ENCODE data around the gene TMEM123. TPM values are rescaled to one million over a fixed set of nuclear protein-coding genes. Genes with fewer than 3 reads are reported as not detected.
A peak's percentile ranks its signal among the peaks of the same experiment; 100 is the strongest.

The TMEM123 gene
- total and polyA plus RNA-seq, 10 donors, result 51.3 to 184 (median 146) TPM

DNA sequence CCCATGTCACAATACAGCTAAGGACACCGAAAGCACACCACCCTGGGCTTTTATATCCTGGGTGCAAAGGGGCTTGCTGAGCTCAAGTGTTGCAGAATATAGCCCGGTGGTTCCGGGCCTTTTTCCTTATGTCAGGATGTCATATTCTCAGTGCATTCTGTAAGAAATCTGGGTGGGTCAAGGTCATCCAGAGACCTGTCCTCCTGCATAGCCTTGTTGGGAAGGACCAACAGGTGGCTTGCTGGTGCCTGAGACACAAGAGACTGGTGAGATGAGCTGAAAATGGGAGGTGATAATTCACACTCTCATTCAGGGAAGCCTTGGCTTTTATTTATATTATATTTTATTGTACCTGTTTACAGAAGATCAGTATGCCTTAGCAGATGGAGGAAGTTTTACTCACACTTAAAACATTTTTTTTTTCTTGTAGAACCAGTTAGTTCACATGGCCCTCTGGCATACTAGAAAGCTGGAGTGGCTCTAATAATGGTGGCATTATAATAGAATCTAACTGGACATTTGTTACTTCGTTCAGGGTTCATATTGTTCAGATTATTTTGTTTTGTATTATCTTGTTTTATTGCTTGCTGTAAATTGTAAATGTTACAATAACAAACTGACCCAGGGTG, 14.6 kb upstream of the TMEM123 start:
- 78 to 93% (median 90%) methylated on average over 4 of the region's 4 CpGs for WGBS, 5 donors
- intact Hi-C loops (cut with DNase I; ENCODE audit: low total_unique reads), result no loop called here
- no peak overlapping the region for H3K27ac ChIP-seq

DNA sequence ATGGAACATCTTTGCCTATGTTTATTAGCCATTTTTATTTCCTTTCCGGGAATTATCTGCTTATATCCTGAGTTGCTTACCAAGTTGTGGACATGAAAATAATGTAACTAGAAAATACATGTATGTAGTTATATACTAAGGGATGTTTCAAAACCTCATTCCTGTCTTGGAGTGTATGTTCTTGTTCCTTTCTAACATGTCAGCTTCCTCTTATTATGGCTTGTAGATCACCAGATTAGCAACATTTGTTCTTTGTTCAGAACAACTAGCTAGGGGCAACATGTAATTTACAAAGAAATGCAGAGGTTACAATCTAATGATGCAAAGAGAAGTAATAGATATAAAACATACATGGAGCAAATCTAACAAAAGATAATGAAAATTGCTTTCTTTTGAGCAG, 13.1 kb upstream of the TMEM123 start:
- intact Hi-C loops (cut with DNase I; ENCODE audit: low total_unique reads), result no loop called here

More for the DNA sequence above, 14.6 kb upstream of the TMEM123 start:
- Histone ChIP-seq H3K9me3 (no peaks in the 10 kb centered on the region), H3K36me3 (no peaks in the 10 kb centered on the region), H3K4me3 (no peak overlapping the region), H3K4me1 (peaks cover 6 to 64% (median 39%) of the 10 kb centered on the region in 6 donors), H3K27me3 (replicated peaks in 1 of 7) (no peaks in the 10 kb centered on the region)
- no peak for DNase-seq
- TF ChIP-seq POLR2AphosphoS5 (IDR thresholded peaks at IDR 0.05), result no peak
- TF ChIP-seq, protein P1, sequence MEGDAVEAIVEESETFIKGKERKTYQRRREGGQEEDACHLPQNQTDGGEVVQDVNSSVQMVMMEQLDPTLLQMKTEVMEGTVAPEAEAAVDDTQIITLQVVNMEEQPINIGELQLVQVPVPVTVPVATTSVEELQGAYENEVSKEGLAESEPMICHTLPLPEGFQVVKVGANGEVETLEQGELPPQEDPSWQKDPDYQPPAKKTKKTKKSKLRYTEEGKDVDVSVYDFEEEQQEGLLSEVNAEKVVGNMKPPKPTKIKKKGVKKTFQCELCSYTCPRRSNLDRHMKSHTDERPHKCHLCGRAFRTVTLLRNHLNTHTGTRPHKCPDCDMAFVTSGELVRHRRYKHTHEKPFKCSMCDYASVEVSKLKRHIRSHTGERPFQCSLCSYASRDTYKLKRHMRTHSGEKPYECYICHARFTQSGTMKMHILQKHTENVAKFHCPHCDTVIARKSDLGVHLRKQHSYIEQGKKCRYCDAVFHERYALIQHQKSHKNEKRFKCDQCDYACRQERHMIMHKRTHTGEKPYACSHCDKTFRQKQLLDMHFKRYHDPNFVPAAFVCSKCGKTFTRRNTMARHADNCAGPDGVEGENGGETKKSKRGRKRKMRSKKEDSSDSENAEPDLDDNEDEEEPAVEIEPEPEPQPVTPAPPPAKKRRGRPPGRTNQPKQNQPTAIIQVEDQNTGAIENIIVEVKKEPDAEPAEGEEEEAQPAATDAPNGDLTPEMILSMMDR (IDR thresholded peaks at IDR 0.05 in 8 of 11, conservative IDR thresholded peaks at IDR 0.05 in 3 of 11), result no peak
- TF ChIP-seq POLR2A (IDR thresholded peaks at IDR 0.05), result no peak

DNA sequence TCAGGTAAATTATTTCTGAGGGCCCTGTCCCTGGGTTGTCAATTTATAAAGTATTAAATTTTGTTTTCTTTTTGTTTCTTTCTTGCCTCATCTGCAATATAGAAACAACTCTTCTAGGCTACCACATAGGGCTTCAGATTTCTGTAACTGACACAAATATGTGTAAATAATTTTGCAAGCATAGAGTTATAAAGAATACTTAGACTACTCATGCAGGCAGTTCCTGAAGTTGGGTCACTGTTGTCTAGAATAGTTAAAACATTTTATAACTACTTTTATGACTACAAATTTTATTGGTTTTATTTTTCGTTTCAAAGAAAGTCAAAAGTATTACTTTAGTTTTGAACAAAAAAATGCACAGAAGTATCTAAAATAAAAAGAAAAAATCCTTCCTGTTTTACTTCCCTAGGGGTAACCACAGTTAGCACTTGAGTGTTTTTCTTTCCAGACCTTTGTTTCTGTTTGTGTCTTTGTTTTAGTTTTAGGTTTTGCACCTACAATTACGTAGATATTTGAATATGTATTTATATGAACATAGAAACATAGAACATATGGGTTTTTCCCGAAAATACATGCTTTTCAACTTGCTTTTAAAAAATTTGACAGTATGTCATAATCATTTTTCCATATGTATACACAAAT, 12.4 kb upstream of the TMEM123 start:
- peaks cover 0 to 50% (median 32%) of the 10 kb centered on the region in 6 donors for H3K4me1 ChIP-seq

More for the DNA sequence above, 13.1 kb upstream of the TMEM123 start:
- Histone ChIP-seq H3K27me3 (replicated peaks in 1 of 7) (no peaks in the 10 kb centered on the region), H3K9me3 (no peaks in the 10 kb centered on the region), H3K27ac (peak overlapping the region in 1 of 8 donors; percentile 38), H3K36me3 (no peaks in the 10 kb centered on the region), H3K4me1 (peaks cover 4 to 57% (median 36%) of the 10 kb centered on the region in 6 donors), H3K4me3 (no peak overlapping the region)
- WGBS, 5 donors, result 38 to 63% (median 56%) methylated on average over 1 of the region's 1 CpG
- no peak for DNase-seq
- TF ChIP-seq, protein P1 (IDR thresholded peaks at IDR 0.05 in 8 of 11, conservative IDR thresholded peaks at IDR 0.05 in 3 of 11), result no peak
- TF ChIP-seq POLR2AphosphoS5 (IDR thresholded peaks at IDR 0.05) (no peak), POLR2A (IDR thresholded peaks at IDR 0.05) (no peak)

DNA sequence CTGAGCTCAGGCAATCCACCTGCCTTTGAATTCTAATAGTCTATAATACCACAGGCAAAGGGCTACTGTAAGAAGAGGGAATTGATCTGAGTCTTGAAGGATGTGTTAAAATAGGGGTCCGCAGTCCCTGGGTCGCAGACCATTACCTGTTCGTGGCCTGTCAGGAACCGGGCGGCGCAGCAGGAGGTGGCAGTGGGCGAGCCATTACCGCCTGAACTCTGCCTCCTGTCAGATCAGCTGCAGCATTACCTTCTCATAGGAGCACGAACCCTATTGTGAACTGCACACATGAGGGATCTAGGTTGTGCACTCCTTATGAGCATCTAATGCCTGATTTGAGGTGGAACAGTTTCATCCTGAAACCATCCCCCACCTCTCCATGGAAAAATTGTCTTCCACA, 11.5 kb upstream of the TMEM123 start:
- Histone ChIP-seq H3K36me3 (no peaks in the 10 kb centered on the region), H3K4me3 (no peak overlapping the region), H3K9me3 (no peaks in the 10 kb centered on the region), H3K4me1 (peaks cover 0 to 40% (median 24%) of the 10 kb centered on the region in 6 donors), H3K27ac (no peak overlapping the region), H3K27me3 (replicated peaks in 1 of 7) (no peaks in the 10 kb centered on the region)
- intact Hi-C loops (cut with DNase I; ENCODE audit: low total_unique reads), result no loop called here
- TF ChIP-seq POLR2A (IDR thresholded peaks at IDR 0.05), result no peak
- TF ChIP-seq, protein P1 (IDR thresholded peaks at IDR 0.05 in 8 of 11, conservative IDR thresholded peaks at IDR 0.05 in 3 of 11), result no peak
- no peak for TF ChIP-seq POLR2AphosphoS5 (IDR thresholded peaks at IDR 0.05)
- DNase-seq, result no peak
- WGBS, 5 donors, result 94 to 97% (median 94%) methylated on average over 9 of the region's 9 CpGs

More for the DNA sequence above, 12.4 kb upstream of the TMEM123 start:
- TF ChIP-seq POLR2AphosphoS5 (IDR thresholded peaks at IDR 0.05) (no peak), POLR2A (IDR thresholded peaks at IDR 0.05) (no peak)
- TF ChIP-seq, protein P1 (IDR thresholded peaks at IDR 0.05 in 8 of 11, conservative IDR thresholded peaks at IDR 0.05 in 3 of 11), result no peak
- Histone ChIP-seq H3K27me3 (replicated peaks in 1 of 7) (no peaks in the 10 kb centered on the region), H3K36me3 (no peaks in the 10 kb centered on the region), H3K27ac (peak overlapping the region in 1 of 8 donors; percentile 38), H3K4me3 (no peak overlapping the region), H3K9me3 (no peaks in the 10 kb centered on the region)
- intact Hi-C loops (cut with DNase I; ENCODE audit: low total_unique reads), result no loop called here
- WGBS, 5 donors, result 30 to 37% (median 32%) methylated on average over 3 of the region's 3 CpGs
- no peak for DNase-seq

Data from spleen (tissue), 11 donors.